Ovary (tissue), 3 donors: ENCODE measurements around the gene TPH2.

Source experiments
- CTCF ChIP-seq, 3 donors: fragments of 450-650 bp in 2 of 3; fragments of 200-600 bp in 1 of 3; IDR thresholded peaks; one replicate each; pipeline versions ENCODE4 v1.5.1 to v1.8.0; 2016 to 2022; ENCODE audit warnings: antibody characterized with exemption in 3 of 3, mild to moderate bottlenecking in 1 of 3
- EP300 ChIP-seq: sonication (generic); formaldehyde crosslinking; IDR thresholded peaks from one replicate; pipeline ENCODE4 v1.6.1; 2017; ENCODE audit warnings: antibody characterized with exemption
- donor health status: DM: no; HTN: no; CAD: no.

GRCh38 chr12:72077111-72077820 lies 138.6 kb downstream of the TPH2 start:
- TF ChIP-seq CTCF (IDR thresholded peaks at IDR 0.05) (no peak), EP300 (no peak)
